Upper lobe of right lung (tissue), 1 donor: ENCODE results near the gene RADIL. TPM values are rescaled to one million over a fixed set of nuclear protein-coding genes. Genes with fewer than 3 reads are reported as not detected.

ENCODE experiments used
- ATAC-seq: fragments of 200-7000 bp; cut with Tn5 transposase; one replicate; pipeline ENCODE4 v1.9.1; 2020; ENCODE audit warnings: mild to moderate bottlenecking, moderate library complexity
- DNase-seq: peaks from one replicate; pipeline ENCODE4 v3.0.0-alpha.2; 2020
- H3K27ac ChIP-seq: fragments of 200-600 bp; one replicate; pipeline ENCODE4 v1.8.0; 2022
- H3K27me3 ChIP-seq: fragments of 200-600 bp; one replicate; pipeline ENCODE4 v1.8.0; 2022; ENCODE audit warnings: mild to moderate bottlenecking
- H3K36me3 ChIP-seq: fragments of 200-600 bp; one replicate; pipeline ENCODE4 v1.8.0; 2022
- H3K4me1 ChIP-seq: fragments of 200-600 bp; one replicate; pipeline ENCODE4 v1.8.0; 2022
- H3K4me3 ChIP-seq: fragments of 200-600 bp; one replicate; pipeline ENCODE4 v1.8.0; 2022; ENCODE audit warnings: mild to moderate bottlenecking
- H3K9me3 ChIP-seq: fragments of 200-600 bp; one replicate; pipeline ENCODE4 v1.8.0; 2022
- CTCF ChIP-seq: fragments of 200-600 bp; IDR thresholded peaks from one replicate; pipeline ENCODE4 v1.8.0; 2022; ENCODE audit warnings: antibody characterized with exemption
- intact Hi-C: fragments of 100-400 bp; cut with DNase I; formaldehyde crosslinking; loops from one replicate; pipeline ENCODE4 v1.11.0; 2022
- total RNA-seq: library from RNA; stranded (reverse); fragmentation: NEBNext Ultra II Directional; extraction: Animal tissue kit (Norgen Biotek cat#: 25700); gene quantifications from one replicate; pipeline ENCODE4 v1.2.1, GENCODE V29; 2021
- donor health status: DM: no; HTN: yes; CAD: no; lungs with severe emphysema.

Gene RADIL
- total RNA-seq, 1 donor from 2014 or later: 7.3 TPM

DNA sequence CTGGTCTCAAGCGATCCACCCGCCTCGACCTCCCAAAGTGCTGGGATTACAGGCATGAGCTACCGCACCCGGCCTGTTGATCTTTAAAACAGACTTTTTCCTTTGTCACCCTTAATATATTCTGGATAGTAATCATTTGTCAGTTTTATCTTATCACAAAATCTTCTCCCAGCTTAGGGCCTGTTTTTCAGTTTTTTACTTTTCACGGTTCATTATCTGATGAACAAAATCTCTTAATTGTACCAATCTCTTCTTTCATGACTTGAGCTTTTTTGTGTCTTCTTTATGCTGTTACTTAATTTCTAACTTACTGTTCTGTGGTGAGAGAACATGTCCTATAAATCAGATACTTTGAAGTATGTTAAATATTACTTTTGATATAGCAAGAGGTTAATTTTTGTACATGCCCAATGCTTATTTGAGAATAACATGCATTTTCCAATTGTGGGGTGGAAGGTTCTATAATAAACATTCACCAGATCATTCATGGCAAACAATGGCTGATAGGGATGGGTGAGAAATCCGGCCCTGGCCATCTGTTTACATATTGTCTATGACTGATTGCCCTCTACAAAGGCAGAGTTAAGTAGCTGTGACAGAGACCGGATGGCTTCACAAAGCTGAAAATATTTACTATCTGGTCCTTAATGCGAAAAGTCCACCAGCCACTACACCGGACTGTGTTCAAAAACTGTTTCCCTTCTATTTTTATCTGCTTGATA, 27.0 kb downstream of the RADIL start:
- no peak overlapping the region for H3K27ac ChIP-seq
- no peaks in the 10 kb centered on the region for H3K9me3 ChIP-seq
- intact Hi-C loops: no loop called here
- no peaks in the 10 kb centered on the region for H3K27me3 ChIP-seq
- DNase-seq (no peak), ATAC-seq (no peak)
- H3K4me1 ChIP-seq: no peaks in the 10 kb centered on the region
- TF ChIP-seq CTCF: no peak
- H3K36me3 ChIP-seq: no peaks in the 10 kb centered on the region
- H3K4me3 ChIP-seq: no peak overlapping the region

GRCh38 chr7:4854916-4855315, 28.6 kb downstream of the RADIL start:
- Histone ChIP-seq H3K4me3 (no peak overlapping the region), H3K27me3 (no peaks in the 10 kb centered on the region), H3K36me3 (no peaks in the 10 kb centered on the region), H3K4me1 (no peaks in the 10 kb centered on the region), H3K9me3 (no peaks in the 10 kb centered on the region), H3K27ac (no peak overlapping the region)
- DNase-seq (no peak), ATAC-seq (no peak)
- intact Hi-C loops: no loop called here
- no peak for TF ChIP-seq CTCF

GRCh38 chr7:4851459-4852422, 31.8 kb downstream of the RADIL start:
- H3K4me1 ChIP-seq: peaks cover 4% of the 10 kb centered on the region
- ATAC-seq (peak; percentile 47), DNase-seq (no peak)
- H3K27me3 ChIP-seq: no peaks in the 10 kb centered on the region
- H3K4me3 ChIP-seq: no peak overlapping the region
- TF ChIP-seq CTCF: no peak
- H3K36me3 ChIP-seq: no peaks in the 10 kb centered on the region
- intact Hi-C loops: no loop called here
- H3K27ac ChIP-seq: no peak overlapping the region
- H3K9me3 ChIP-seq: no peaks in the 10 kb centered on the region

- ATAC-seq (no peak), DNase-seq (no peak)
- H3K27me3 ChIP-seq: no peaks in the 10 kb centered on the region
- intact Hi-C loops: no loop called here
- H3K36me3 ChIP-seq: no peaks in the 10 kb centered on the region
- no peak overlapping the region for H3K4me3 ChIP-seq
- peaks cover 4% of the 10 kb centered on the region for H3K4me1 ChIP-seq
- no peaks in the 10 kb centered on the region for H3K9me3 ChIP-seq
- H3K27ac ChIP-seq: no peak overlapping the region
- TF ChIP-seq CTCF: no peak
Measured at GRCh38 chr7:4850262-4850795, 33.2 kb downstream of the RADIL start.

GRCh38 chr7:4849390-4849789, 34.1 kb downstream of the RADIL start:
- no peak overlapping the region for H3K4me3 ChIP-seq
- intact Hi-C loops: no loop called here
- ATAC-seq (peak; percentile 86), DNase-seq (no peak)
- TF ChIP-seq CTCF: peak; percentile 45
- no peaks in the 10 kb centered on the region for H3K27me3 ChIP-seq
- no peaks in the 10 kb centered on the region for H3K9me3 ChIP-seq
- H3K36me3 ChIP-seq: no peaks in the 10 kb centered on the region
- H3K27ac ChIP-seq: no peak overlapping the region
- peaks cover 4% of the 10 kb centered on the region for H3K4me1 ChIP-seq
